ENCODE results near the gene SPATA24. TPM values are rescaled to one million over a fixed set of nuclear protein-coding genes. Genes with fewer than 3 reads are reported as not detected.
"Not testable (repeated sequence)": the region's sequence is repeated elsewhere in the genome, so short reads cannot be mapped to it uniquely, and the experiment has no call there.

The SPATA24 gene
- total RNA-seq, 1 experiment from 2014 or later: 9.8 TPM

DNA sequence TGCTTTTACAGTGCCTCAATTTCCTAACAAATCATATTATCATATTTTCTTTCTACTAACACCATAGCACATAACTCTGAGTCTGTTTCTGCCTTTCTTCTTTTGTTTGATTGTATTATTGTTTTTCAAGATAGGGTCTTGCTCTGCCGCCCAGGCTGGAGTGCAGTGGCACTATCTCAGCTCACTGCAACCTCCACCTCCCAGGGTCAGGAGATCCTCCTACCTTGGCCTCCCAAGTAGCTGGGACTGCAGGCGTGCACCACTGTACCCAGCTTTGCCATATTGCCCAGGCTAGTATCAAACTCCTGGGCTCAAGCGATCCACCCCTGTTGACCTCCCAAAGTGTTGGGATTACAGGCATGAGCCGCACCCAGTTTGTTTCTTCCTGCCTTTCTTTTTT, 43.5 kb downstream of the SPATA24 start:
- H3K27ac Mint-ChIP-seq (ENCODE audit: low read depth, unreplicated experiment): no peak overlapping the region
- H3K4me1 Mint-ChIP-seq (ENCODE audit: insufficient read depth, unreplicated experiment): peaks cover 15% of the 10 kb centered on the region
- TF ChIP-seq CTCF (IDR thresholded peaks at IDR 0.05; ENCODE audit: unreplicated experiment): no peak
- intact Hi-C loops (cut with micrococcal nuclease): no loop called here
- CTCF ChIA-PET: no interaction called here
- POLR2A ChIA-PET: interaction anchor here (0.6 to 1.5 kb wide), 3 partner anchors 18 to 206 kb away, joined by 3 to 11 read pairs (median 3); partner anchors contain the start of genes DNAJC18 and PAIP2
- H3K4me3 Mint-ChIP-seq (ENCODE audit: unreplicated experiment): no peak overlapping the region
- H3K9me3 Mint-ChIP-seq (ENCODE audit: unreplicated experiment): no peaks in the 10 kb centered on the region
- H3K27me3 Mint-ChIP-seq (ENCODE audit: insufficient read depth, unreplicated experiment): no peaks in the 10 kb centered on the region
- H3K36me3 Mint-ChIP-seq (ENCODE audit: insufficient read depth, unreplicated experiment): peaks cover 76% of the 10 kb centered on the region
- BruUV-seq (replicated peaks): no TSS peak
- DNase-seq (ENCODE audit: unreplicated experiment): no peak

GRCh38 chr5:139358064-139358463, 45.8 kb downstream of the SPATA24 start:
- Mint-ChIP-seq H3K27ac (ENCODE audit: low read depth, unreplicated experiment) (peak overlapping the region; percentile 61), H3K36me3 (ENCODE audit: insufficient read depth, unreplicated experiment) (peaks cover 70% of the 10 kb centered on the region), H3K27me3 (ENCODE audit: insufficient read depth, unreplicated experiment) (no peaks in the 10 kb centered on the region), H3K4me1 (ENCODE audit: insufficient read depth, unreplicated experiment) (peaks cover 15% of the 10 kb centered on the region), H3K9me3 (ENCODE audit: unreplicated experiment) (peaks cover 9% of the 10 kb centered on the region), H3K4me3 (ENCODE audit: unreplicated experiment) (no peak overlapping the region)
- ChIA-PET CTCF (interaction anchor here (0.6 to 1.6 kb wide), 3 partner anchors 9 to 17 kb away, joined by 3 to 7 read pairs (median 3); partner anchors contain the start of gene PAIP2), POLR2A (interaction anchor here (0.9 to 2.6 kb wide), 3 partner anchors 14 to 16 kb away, joined by 3 to 16 read pairs (median 7); partner anchors contain the start of gene PAIP2)
- no peak for DNase-seq (ENCODE audit: unreplicated experiment)
- no peak for TF ChIP-seq CTCF (IDR thresholded peaks at IDR 0.05; ENCODE audit: unreplicated experiment)
- intact Hi-C loops (cut with micrococcal nuclease): no loop called here
- no TSS peak for BruUV-seq (replicated peaks)

- H3K9me3 Mint-ChIP-seq (ENCODE audit: unreplicated experiment); DNase-seq (ENCODE audit: unreplicated experiment); intact Hi-C loops (cut with micrococcal nuclease); BruUV-seq (replicated peaks); H3K4me3 Mint-ChIP-seq (ENCODE audit: unreplicated experiment); H3K27me3 Mint-ChIP-seq (ENCODE audit: insufficient read depth, unreplicated experiment); CTCF ChIA-PET; H3K27ac Mint-ChIP-seq (ENCODE audit: low read depth, unreplicated experiment): not testable (repeated sequence)
- POLR2A ChIA-PET: interaction anchor here (0.7 to 3.8 kb wide), 3 partner anchors 15 to 89 kb away, joined by 3 to 33 read pairs (median 3); partner anchors contain the start of gene PAIP2
- Mint-ChIP-seq H3K4me1 (ENCODE audit: insufficient read depth, unreplicated experiment) (peaks cover 21% of the 10 kb centered on the region), H3K36me3 (ENCODE audit: insufficient read depth, unreplicated experiment) (peaks cover 76% of the 10 kb centered on the region)
These were observed 48.0 kb downstream of the SPATA24 start for GRCh38 chr5:139355900-139356299.

- Mint-ChIP-seq H3K27me3 (ENCODE audit: insufficient read depth, unreplicated experiment) (no peaks in the 10 kb centered on the region), H3K4me3 (ENCODE audit: unreplicated experiment) (no peak overlapping the region), H3K27ac (ENCODE audit: low read depth, unreplicated experiment) (no peak overlapping the region), H3K36me3 (ENCODE audit: insufficient read depth, unreplicated experiment) (peaks cover 73% of the 10 kb centered on the region), H3K9me3 (ENCODE audit: unreplicated experiment) (peaks cover 9% of the 10 kb centered on the region), H3K4me1 (ENCODE audit: insufficient read depth, unreplicated experiment) (peaks cover 16% of the 10 kb centered on the region)
- CTCF ChIA-PET: interaction anchor here (0.5 to 1.8 kb wide), 3 partner anchors 12 to 483 kb away, joined by 3 to 16 read pairs (median 3); partner anchors contain the start of gene PAIP2
- no TSS peak for BruUV-seq (replicated peaks)
- TF ChIP-seq CTCF (IDR thresholded peaks at IDR 0.05; ENCODE audit: unreplicated experiment): no peak
- DNase-seq (ENCODE audit: unreplicated experiment): no peak
- POLR2A ChIA-PET: interaction anchor here (0.9 to 3.8 kb wide), 4 partner anchors 10 to 207 kb away, joined by 4 to 33 read pairs (median 4); partner anchors contain the start of genes PAIP2 and UBE2D2
- intact Hi-C loops (cut with micrococcal nuclease): no loop called here
These were observed 49.7 kb downstream of the SPATA24 start for GRCh38 chr5:139354186-139354585.

DNA sequence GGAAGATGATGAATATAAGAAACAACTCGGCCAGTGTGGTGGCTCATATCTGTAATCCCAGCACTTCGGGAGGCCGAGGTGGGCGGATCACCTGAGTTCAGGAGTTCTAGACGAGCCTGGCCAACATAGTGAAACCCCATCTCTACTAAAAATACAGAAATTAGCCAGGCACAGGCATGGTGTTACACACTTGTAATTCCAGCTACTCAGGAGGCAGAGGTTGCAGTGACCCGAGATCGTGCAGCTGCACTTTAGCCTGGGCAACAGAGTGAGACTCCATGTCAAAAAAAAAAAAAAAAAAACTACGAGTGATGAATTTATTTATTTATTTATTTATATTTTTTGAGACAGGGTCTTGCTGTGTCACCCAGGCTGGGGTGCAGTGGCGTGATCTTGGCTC, 56.0 kb downstream of the SPATA24 start:
- Mint-ChIP-seq H3K36me3 (ENCODE audit: insufficient read depth, unreplicated experiment) (peaks cover 74% of the 10 kb centered on the region), H3K4me1 (ENCODE audit: insufficient read depth, unreplicated experiment) (peaks cover 21% of the 10 kb centered on the region)
- DNase-seq (ENCODE audit: unreplicated experiment); POLR2A ChIA-PET; H3K9me3 Mint-ChIP-seq (ENCODE audit: unreplicated experiment); H3K27ac Mint-ChIP-seq (ENCODE audit: low read depth, unreplicated experiment); H3K4me3 Mint-ChIP-seq (ENCODE audit: unreplicated experiment); intact Hi-C loops (cut with micrococcal nuclease); H3K27me3 Mint-ChIP-seq (ENCODE audit: insufficient read depth, unreplicated experiment); BruUV-seq (replicated peaks): not testable (repeated sequence)
- CTCF ChIA-PET: interaction anchor here (0.6 to 0.7 kb wide), 3 partner anchors 18 to 496 kb away, joined by 3 to 4 read pairs (median 3); no protein-coding TSS in a partner anchor

Other genes starting within 250 kb of the SPATA24 start
- gene SIL1, start 205.7 kb downstream of the SPATA24 start, total RNA-seq (2022): 114 and 175 TPM in 2 replicates
- gene MATR3, start 110.3 kb downstream of the SPATA24 start, total RNA-seq (2022): 152 and 159 TPM in 2 replicates
- 104 and 108 TPM in 2 replicates for gene PAIP2, start 62.2 kb downstream of the SPATA24 start, total RNA-seq (2022)
- gene SLC23A1, start 20.8 kb downstream of the SPATA24 start, total RNA-seq (2022): not detected in 2 replicates
- gene MZB1, start 14.2 kb downstream of the SPATA24 start, total RNA-seq (2022): not detected in 2 replicates
- gene PROB1, start 9.0 kb downstream of the SPATA24 start, total RNA-seq (2022): 2.3 and 3.1 TPM in 2 replicates
- gene DNAJC18, start 35.4 kb upstream of the SPATA24 start, total RNA-seq (2022): 14.1 and 15.1 TPM in 2 replicates
- gene ECSCR, start 58.7 kb upstream of the SPATA24 start, total RNA-seq (2022): not detected in 2 replicates
- not detected in 2 replicates for gene SMIM33, start 66.9 kb upstream of the SPATA24 start, total RNA-seq (2022)
- gene STING1, start 78.7 kb upstream of the SPATA24 start, total RNA-seq (2022): 33.1 and 35.1 TPM in 2 replicates
- gene UBE2D2, start 157.2 kb upstream of the SPATA24 start, total RNA-seq (2022): 306 and 329 TPM in 2 replicates
- gene CXXC5, start 244.3 kb upstream of the SPATA24 start, total RNA-seq (2022): 7.8 and 10.9 TPM in 2 replicates

All from MCF 10A (cell line).